Activated naive CD4-positive, alpha-beta T cell treated with anti-CD3 and anti-CD28 coated beads, Interleukin-2, amount 50 U/mL, for 24 hours (primary cell): ENCODE results near the gene ADGRG7.

Experiments used
- H3K27ac Mint-ChIP-seq: one replicate; pipeline ENCODE4 v1.8.0; 2021; ENCODE audit warnings: mild to moderate bottlenecking, mixed read lengths
- H3K27me3 Mint-ChIP-seq: one replicate; pipeline ENCODE4 v1.8.0; 2021; ENCODE audit warnings: mixed read lengths
- H3K36me3 Mint-ChIP-seq: one replicate; pipeline ENCODE4 v1.8.0; 2021; ENCODE audit warnings: mixed read lengths
- H3K4me1 Mint-ChIP-seq: one replicate; pipeline ENCODE4 v1.8.0; 2021; ENCODE audit warnings: mixed read lengths
- H3K4me3 Mint-ChIP-seq: one replicate; pipeline ENCODE4 v1.8.0; 2021; ENCODE audit warnings: mild to moderate bottlenecking, mixed read lengths
- H3K9me3 Mint-ChIP-seq: one replicate; pipeline ENCODE4 v1.8.0; 2021; ENCODE audit warnings: mixed read lengths

Gene ADGRG7

DNA sequence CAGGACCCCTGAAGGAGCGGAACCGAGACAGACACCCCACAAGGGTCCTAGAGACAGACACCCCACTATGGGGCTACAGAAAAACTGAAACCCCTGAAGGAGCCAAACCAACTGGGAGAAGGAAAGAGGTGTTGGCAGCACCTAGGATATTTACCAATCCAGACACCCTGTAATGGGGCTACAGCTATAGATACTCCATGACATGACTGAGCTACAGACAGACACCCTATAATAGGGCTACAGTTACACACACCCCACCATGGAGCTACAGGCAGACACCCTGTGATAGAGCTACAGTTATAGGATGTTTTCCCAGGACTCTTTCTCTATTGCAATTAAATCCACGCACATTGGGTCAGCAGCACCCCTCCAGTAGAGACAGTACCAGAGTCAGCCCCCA lies 22.6 kb upstream of the ADGRG7 start:
- Mint-ChIP-seq H3K4me1 (peaks cover 3% of the 10 kb centered on the region), H3K36me3 (no peaks in the 10 kb centered on the region), H3K4me3 (no peak overlapping the region), H3K27me3 (no peaks in the 10 kb centered on the region), H3K9me3 (no peaks in the 10 kb centered on the region), H3K27ac (no peak overlapping the region)

DNA sequence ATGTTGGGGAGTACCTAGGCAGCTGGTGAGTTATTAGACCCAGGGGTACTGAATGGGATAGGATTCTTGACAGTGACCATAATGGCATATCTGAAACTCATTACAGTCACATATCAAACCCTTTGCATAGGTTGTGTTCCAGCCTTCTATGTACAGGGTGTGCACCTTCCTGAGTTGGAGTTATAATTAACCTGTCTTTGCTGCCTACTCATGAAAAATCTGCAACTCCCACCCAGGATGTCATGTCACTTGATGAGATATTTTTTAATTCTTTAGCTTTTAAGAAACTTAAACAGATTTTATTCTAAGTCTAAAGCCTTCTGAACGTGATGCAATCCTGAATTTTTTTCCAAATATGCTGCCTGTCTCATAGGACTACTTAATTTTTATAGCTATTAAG lies 21.1 kb upstream of the ADGRG7 start:
- Mint-ChIP-seq H3K36me3 (no peaks in the 10 kb centered on the region), H3K27me3 (no peaks in the 10 kb centered on the region), H3K4me1 (peaks cover 3% of the 10 kb centered on the region), H3K4me3 (no peak overlapping the region), H3K27ac (no peak overlapping the region), H3K9me3 (no peaks in the 10 kb centered on the region)

DNA sequence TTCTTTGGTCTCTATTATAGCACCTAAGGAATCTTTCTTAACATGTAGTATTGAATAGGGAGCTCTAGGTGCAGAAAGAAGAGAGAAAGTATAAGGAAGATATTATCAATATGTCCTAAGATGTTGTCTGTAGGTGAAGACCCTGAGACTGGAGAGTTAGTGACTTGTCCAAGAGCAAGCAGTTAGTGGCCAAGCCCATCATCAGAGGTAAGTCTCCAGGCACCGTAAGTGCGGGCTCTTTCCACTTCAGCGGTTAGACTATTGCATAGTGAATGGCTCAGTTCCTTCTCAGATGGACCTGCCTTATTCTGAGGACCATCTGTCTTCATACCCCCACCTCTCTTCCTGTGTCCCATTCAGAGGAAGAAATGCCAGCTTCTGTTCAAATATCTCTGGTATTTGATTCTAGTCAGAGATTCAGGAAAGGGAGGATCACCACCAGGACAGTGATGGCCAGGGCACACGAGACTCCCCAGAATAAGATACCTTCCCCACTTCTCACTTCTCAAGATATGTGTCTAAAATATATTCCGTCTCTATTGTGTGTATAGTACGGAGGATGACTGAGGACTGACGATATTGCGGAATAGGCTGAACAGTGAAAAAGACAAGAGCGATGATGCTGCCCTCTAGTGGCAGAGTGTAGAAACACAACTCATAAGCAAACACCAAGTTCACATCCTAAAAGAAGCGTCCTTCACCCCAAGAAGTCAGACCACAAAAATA lies 19.1 kb upstream of the ADGRG7 start:
- peak overlapping the region; percentile 21 for H3K27ac Mint-ChIP-seq
- H3K4me1 Mint-ChIP-seq: peaks cover 3% of the 10 kb centered on the region
- no peaks in the 10 kb centered on the region for H3K27me3 Mint-ChIP-seq
- peak overlapping the region; percentile 23 for H3K4me3 Mint-ChIP-seq
- H3K36me3 Mint-ChIP-seq: no peaks in the 10 kb centered on the region
- H3K9me3 Mint-ChIP-seq: no peaks in the 10 kb centered on the region

GRCh38 chr3:100590840-100591147 lies 18.6 kb upstream of the ADGRG7 start:
- Mint-ChIP-seq H3K9me3 (no peaks in the 10 kb centered on the region), H3K4me3 (no peak overlapping the region), H3K4me1 (peaks cover 3% of the 10 kb centered on the region), H3K27ac (no peak overlapping the region), H3K27me3 (no peaks in the 10 kb centered on the region), H3K36me3 (no peaks in the 10 kb centered on the region)

DNA sequence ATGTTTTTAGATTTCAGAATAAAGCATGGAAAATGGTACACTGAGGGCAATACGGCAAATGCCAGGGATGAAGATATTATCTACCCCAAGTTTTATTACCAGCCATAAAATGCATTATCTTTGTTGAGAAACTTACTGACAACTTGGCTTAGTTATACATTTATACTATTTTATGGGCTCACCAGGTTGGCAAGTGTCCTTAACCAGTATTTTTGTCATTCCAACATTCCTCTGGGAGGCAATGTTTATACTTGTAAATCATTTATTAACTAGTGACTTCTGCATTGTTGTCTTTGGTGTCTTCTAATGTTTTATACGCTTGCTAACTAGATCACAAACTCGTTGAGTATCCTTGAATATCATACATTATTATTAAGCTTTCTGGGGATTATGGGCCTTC lies 18.0 kb upstream of the ADGRG7 start:
- H3K27ac Mint-ChIP-seq: no peak overlapping the region
- no peaks in the 10 kb centered on the region for H3K36me3 Mint-ChIP-seq
- H3K27me3 Mint-ChIP-seq: no peaks in the 10 kb centered on the region
- peaks cover 3% of the 10 kb centered on the region for H3K4me1 Mint-ChIP-seq
- H3K4me3 Mint-ChIP-seq: no peak overlapping the region
- no peaks in the 10 kb centered on the region for H3K9me3 Mint-ChIP-seq

DNA sequence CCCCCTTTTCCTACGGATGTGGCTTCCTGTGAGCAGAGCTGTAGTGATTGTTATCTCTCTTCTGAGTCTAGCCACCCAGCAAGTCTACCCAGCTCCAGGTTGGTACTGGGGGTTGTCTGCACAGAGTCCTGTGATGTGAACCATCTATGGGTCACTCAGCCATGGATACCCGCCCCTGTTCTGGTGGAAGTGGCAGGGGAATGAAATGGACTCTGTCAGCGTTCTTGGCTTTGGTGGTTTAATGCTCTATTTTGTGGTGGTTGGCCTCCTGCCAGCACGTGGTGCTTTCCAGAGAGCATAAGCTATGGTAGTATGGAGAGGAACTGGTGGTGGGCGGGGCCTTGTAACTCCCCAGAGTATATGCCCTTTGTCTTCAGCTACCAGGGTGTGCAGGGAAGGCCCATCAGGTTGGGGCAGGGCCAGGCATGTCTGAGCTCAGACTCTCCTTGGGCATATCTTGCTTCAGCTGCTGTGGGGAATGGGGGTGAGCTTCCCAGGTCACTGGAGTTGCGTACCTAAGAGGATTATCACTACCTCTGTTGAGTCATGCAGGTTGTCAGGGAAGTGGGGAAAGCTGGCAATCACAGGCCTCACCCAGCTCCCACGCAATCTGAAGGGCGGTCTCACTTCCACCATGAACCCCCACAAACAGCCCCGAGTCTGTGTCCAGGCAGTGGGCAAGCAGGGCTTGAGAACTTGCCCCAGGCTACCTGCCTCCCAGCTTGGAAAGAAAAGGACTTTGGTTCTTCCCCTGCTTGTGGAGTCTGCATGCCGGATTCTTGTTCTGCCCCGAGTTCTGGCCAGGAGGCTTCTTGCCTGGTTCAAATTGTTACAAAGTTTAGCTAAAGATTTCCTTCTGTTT lies 9.0 kb upstream of the ADGRG7 start:
- H3K4me3 Mint-ChIP-seq: no peak overlapping the region
- H3K27ac Mint-ChIP-seq: no peak overlapping the region
- peaks cover 10% of the 10 kb centered on the region for H3K9me3 Mint-ChIP-seq
- H3K4me1 Mint-ChIP-seq: peaks cover 20% of the 10 kb centered on the region
- H3K27me3 Mint-ChIP-seq: no peaks in the 10 kb centered on the region
- peaks cover 7% of the 10 kb centered on the region for H3K36me3 Mint-ChIP-seq

- Mint-ChIP-seq H3K9me3 (peaks cover 10% of the 10 kb centered on the region), H3K27me3 (no peaks in the 10 kb centered on the region), H3K4me3 (peak overlapping the region; percentile 60), H3K36me3 (peaks cover 7% of the 10 kb centered on the region), H3K27ac (peak overlapping the region; percentile 72), H3K4me1 (peaks cover 20% of the 10 kb centered on the region)
Measured at GRCh38 chr3:100602506-100603444, 6.6 kb upstream of the ADGRG7 start.

- Mint-ChIP-seq H3K27ac (peak overlapping the region; percentile 41), H3K4me3 (peak overlapping the region; percentile 60), H3K9me3 (peaks cover 10% of the 10 kb centered on the region), H3K27me3 (no peaks in the 10 kb centered on the region), H3K36me3 (peaks cover 7% of the 10 kb centered on the region), H3K4me1 (peaks cover 20% of the 10 kb centered on the region)
Measured at GRCh38 chr3:100603469-100603868, 5.9 kb upstream of the ADGRG7 start.

DNA sequence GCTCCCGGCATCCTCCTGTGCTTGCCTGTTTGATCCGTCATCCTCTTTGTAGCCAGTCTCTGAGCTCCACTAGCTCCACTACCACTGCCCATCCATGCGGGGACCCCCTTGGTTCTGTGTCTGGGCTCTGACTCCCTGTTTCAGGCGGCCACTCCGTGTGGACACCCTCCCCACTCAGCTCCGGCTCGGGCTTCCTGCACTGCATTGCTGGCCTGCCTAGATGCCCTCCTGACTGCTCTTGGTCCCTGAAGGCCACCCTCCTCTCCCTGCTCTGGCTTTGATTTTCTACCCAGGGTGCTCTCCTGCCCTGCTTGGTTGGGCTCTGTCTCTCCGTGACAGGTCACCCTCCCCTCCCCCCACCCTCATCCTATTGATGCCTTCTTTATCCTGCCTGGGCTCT lies 4.0 kb upstream of the ADGRG7 start:
- no peaks in the 10 kb centered on the region for H3K36me3 Mint-ChIP-seq

DNA sequence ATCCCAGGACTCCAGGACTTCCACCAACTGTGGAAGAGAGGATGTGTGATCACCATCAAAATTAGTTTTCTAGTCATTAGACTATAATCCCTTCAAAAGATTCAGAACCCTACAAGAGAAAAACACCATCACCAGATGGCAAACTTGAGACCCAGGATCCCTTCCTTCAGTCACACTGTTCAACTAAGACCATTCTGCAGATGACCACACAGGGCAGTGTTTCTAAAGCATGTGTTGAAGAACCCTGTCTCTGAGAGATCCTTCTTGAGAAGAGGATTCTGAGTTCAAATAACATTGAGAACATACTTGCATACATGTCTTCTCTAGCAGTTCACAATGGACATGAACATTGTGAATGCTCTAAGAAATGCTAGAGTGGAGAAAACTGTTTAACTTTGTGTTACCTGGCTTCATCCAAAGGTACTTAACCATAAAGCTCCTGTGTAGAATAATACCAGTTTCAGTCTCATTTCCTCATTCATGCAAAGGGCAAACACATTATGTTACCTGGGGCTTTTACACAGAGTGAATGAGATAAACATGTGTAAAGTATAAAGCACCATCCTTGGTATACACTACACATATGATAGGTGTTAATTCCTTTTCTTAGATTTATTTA lies 2.4 kb upstream of the ADGRG7 start:
- Mint-ChIP-seq H3K9me3 (no peaks in the 10 kb centered on the region), H3K27ac (no peak overlapping the region), H3K36me3 (no peaks in the 10 kb centered on the region), H3K4me3 (no peak overlapping the region), H3K4me1 (peaks cover 17% of the 10 kb centered on the region), H3K27me3 (peaks cover 9% of the 10 kb centered on the region)

More for the DNA sequence above, 4.0 kb upstream of the ADGRG7 start:
- no peaks in the 10 kb centered on the region for H3K9me3 Mint-ChIP-seq
- no peak overlapping the region for H3K4me3 Mint-ChIP-seq
- H3K4me1 Mint-ChIP-seq: peaks cover 19% of the 10 kb centered on the region
- no peak overlapping the region for H3K27ac Mint-ChIP-seq
- peaks cover 5% of the 10 kb centered on the region for H3K27me3 Mint-ChIP-seq

- H3K4me3 Mint-ChIP-seq: no peak overlapping the region
- H3K4me1 Mint-ChIP-seq: peaks cover 5% of the 10 kb centered on the region
- no peak overlapping the region for H3K27ac Mint-ChIP-seq
- no peaks in the 10 kb centered on the region for H3K9me3 Mint-ChIP-seq
- H3K36me3 Mint-ChIP-seq: no peaks in the 10 kb centered on the region
- peaks cover 13% of the 10 kb centered on the region for H3K27me3 Mint-ChIP-seq
Measured at GRCh38 chr3:100609963-100610362, 562 bp downstream of the ADGRG7 start.

DNA sequence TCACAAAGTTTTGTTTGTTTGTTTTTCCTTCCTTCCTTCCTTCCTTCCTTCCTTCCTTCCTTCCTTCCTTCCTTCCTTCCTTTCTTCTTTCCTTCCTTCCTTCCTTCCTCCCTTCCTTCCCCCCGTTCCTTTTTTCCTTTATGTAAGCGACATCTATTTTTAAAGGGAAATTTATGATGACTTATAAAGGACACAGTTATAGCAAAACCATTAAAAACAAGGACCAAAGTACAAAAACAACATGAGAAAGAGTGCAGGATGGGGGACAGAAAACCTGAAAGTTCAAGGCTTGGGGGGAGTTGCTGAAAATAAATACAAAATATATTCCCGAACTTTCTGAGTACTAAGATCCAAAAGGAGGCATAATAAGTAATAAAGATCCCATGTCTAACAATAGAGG lies 1.8 kb downstream of the ADGRG7 start:
- Mint-ChIP-seq H3K27me3 (peaks cover 13% of the 10 kb centered on the region), H3K4me1 (peaks cover 5% of the 10 kb centered on the region), H3K36me3 (no peaks in the 10 kb centered on the region), H3K4me3 (no peak overlapping the region), H3K27ac (no peak overlapping the region), H3K9me3 (no peaks in the 10 kb centered on the region)

DNA sequence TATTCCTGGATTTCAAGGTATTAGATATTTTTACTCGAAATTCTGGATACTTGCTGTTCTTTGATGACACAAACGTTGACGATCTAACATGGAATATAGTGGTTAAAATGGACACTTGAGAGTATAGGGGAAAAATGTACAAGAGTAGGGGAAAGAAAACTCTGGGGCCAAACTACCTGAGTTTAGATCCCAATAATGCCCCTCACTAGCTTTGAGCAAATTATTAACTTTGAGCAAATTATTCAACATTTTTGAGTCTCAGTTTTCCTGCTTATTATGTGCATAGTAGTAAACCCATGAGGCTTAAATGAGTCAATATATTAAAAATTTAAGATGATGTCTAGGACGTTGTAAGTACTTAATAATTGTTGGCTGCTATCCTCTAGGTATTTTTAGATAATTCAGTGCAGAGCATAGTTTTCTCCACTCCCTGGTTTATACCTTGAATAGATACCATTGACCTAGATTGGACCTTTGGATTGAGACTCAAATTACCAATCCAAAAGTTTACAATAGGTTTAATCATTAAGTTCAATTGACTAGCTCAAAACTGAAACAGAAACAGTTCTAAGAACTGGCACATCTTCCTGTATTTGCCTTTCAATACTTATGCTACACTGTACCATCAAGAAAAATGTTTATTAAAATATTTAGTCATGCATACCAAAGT lies 4.5 kb downstream of the ADGRG7 start:
- Mint-ChIP-seq H3K27ac (no peak overlapping the region), H3K36me3 (no peaks in the 10 kb centered on the region), H3K9me3 (no peaks in the 10 kb centered on the region), H3K4me1 (peaks cover 5% of the 10 kb centered on the region), H3K4me3 (no peak overlapping the region), H3K27me3 (peaks cover 14% of the 10 kb centered on the region)

GRCh38 chr3:100614941-100615340 lies 5.5 kb downstream of the ADGRG7 start:
- no peaks in the 10 kb centered on the region for H3K9me3 Mint-ChIP-seq
- no peak overlapping the region for H3K27ac Mint-ChIP-seq
- no peaks in the 10 kb centered on the region for H3K36me3 Mint-ChIP-seq
- H3K4me1 Mint-ChIP-seq: no peaks in the 10 kb centered on the region
- H3K4me3 Mint-ChIP-seq: no peak overlapping the region
- H3K27me3 Mint-ChIP-seq: peaks cover 11% of the 10 kb centered on the region

DNA sequence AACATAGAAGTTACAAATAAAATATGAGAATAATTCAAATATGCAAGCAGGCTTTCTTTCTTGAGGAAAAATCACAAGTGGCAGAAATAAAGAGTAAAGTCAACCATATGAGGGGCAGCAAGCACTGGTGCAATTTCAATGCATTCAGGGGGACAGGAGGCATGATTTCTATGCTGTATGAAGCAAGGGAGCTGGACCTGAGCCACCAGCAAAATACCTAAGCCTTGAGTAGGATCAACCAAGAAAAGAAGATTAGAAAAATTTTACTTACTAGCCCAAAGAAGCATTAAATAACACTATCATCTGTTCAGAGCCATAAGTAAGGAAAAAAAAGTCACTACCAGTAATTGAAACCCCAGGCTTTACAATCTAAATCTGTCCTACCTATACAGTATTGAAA lies 6.3 kb downstream of the ADGRG7 start:
- Mint-ChIP-seq H3K4me3 (no peak overlapping the region), H3K36me3 (no peaks in the 10 kb centered on the region), H3K27me3 (peaks cover 10% of the 10 kb centered on the region), H3K4me1 (no peaks in the 10 kb centered on the region), H3K27ac (no peak overlapping the region), H3K9me3 (no peaks in the 10 kb centered on the region)
